Measurements from ENCODE around the gene OBSCN.

GRCh38 chr1:228364706-228365213 lies 156.9 kb downstream of the OBSCN start:
- no peak for TF ChIP-seq CTCF (CRISPR knock-in tag; IDR thresholded peaks at IDR 0.05)
- TF ChIP-seq EP300 (IDR thresholded peaks at IDR 0.05; ENCODE audit: low read depth in 2 of 2, low read length in 2 of 2): no peak
- no peak for TF ChIP-seq EP300 (CRISPR knock-in tag; IDR thresholded peaks at IDR 0.05; ENCODE audit: borderline replicate concordance)
- TF ChIP-seq ZNF274 (CRISPR knock-in tag; IDR thresholded peaks at IDR 0.05): no peak
